ENCODE results near the gene NEK1. TPM values are rescaled to one million over a fixed set of nuclear protein-coding genes. Genes with fewer than 3 reads are reported as not detected.

Gene NEK1
- total RNA-seq, 3 donors from 2014 or later: 8.2 to 16.6 (median 10.8) TPM

GRCh38 chr4:169443748-169444147, 168.6 kb downstream of the NEK1 start:
- no peaks in the 10 kb centered on the region for H3K36me3 ChIP-seq (ENCODE audit: low read depth)
- H3K9me3 ChIP-seq: peaks cover 24% of the 10 kb centered on the region
- intact Hi-C loops (cut with DNase I, micrococcal nuclease): no loop called here
- no peaks in the 10 kb centered on the region for H3K4me1 ChIP-seq (ENCODE audit: low read depth)
- TF ChIP-seq CTCF (IDR thresholded peaks at IDR 0.05): no peak
- no peak overlapping the region for H3K4me3 ChIP-seq
- ATAC-seq (no peak), DNase-seq (no peak)

GRCh38 chr4:169440446-169440845, 171.9 kb downstream of the NEK1 start:
- Histone ChIP-seq H3K36me3 (ENCODE audit: low read depth) (no peaks in the 10 kb centered on the region), H3K4me1 (ENCODE audit: low read depth) (peaks cover 5% of the 10 kb centered on the region), H3K9me3 (peaks cover 24% of the 10 kb centered on the region), H3K4me3 (no peak overlapping the region)
- intact Hi-C loops (cut with DNase I, micrococcal nuclease): no loop called here
- TF ChIP-seq CTCF (IDR thresholded peaks at IDR 0.05): no peak
- ATAC-seq (no peak), DNase-seq (no peak)

- peak; percentile 25 for ATAC-seq
- Histone ChIP-seq H3K36me3 (ENCODE audit: low read depth) (no peaks in the 10 kb centered on the region), H3K9me3 (peaks cover 15% of the 10 kb centered on the region), H3K4me3 (no peak overlapping the region), H3K4me1 (ENCODE audit: low read depth) (peaks cover 5% of the 10 kb centered on the region)
- DNase-seq: no peak
- intact Hi-C loops (cut with DNase I, micrococcal nuclease): no loop called here
- TF ChIP-seq CTCF (IDR thresholded peaks at IDR 0.05): no peak
These were observed 173.1 kb downstream of the NEK1 start for GRCh38 chr4:169439244-169439643.

- peaks cover 5% of the 10 kb centered on the region for H3K4me1 ChIP-seq (ENCODE audit: low read depth)
- no peak overlapping the region for H3K4me3 ChIP-seq
- intact Hi-C loops (cut with DNase I, micrococcal nuclease): no loop called here
- H3K9me3 ChIP-seq: peaks cover 5% of the 10 kb centered on the region
- DNase-seq (no peak), ATAC-seq (no peak)
- no peak for TF ChIP-seq CTCF (IDR thresholded peaks at IDR 0.05)
- H3K36me3 ChIP-seq (ENCODE audit: low read depth): no peaks in the 10 kb centered on the region
These were observed 174.3 kb downstream of the NEK1 start for GRCh38 chr4:169438057-169438480.

GRCh38 chr4:169437299-169438047, 174.9 kb downstream of the NEK1 start:
- Histone ChIP-seq H3K4me1 (ENCODE audit: low read depth) (peaks cover 5% of the 10 kb centered on the region), H3K9me3 (no peaks in the 10 kb centered on the region), H3K36me3 (ENCODE audit: low read depth) (no peaks in the 10 kb centered on the region), H3K4me3 (no peak overlapping the region)
- TF ChIP-seq CTCF (IDR thresholded peaks at IDR 0.05): no peak
- ATAC-seq (no peak), DNase-seq (no peak)
- intact Hi-C loops (cut with DNase I, micrococcal nuclease): no loop called here
